ENCODE measurements around the gene RTN4RL1. TPM values are rescaled to one million over a fixed set of nuclear protein-coding genes. Genes with fewer than 3 reads are reported as not detected.

Gene RTN4RL1
- total RNA-seq, 2 experiments from 2014 or later = 0.33 to 0.35 TPM

DNA sequence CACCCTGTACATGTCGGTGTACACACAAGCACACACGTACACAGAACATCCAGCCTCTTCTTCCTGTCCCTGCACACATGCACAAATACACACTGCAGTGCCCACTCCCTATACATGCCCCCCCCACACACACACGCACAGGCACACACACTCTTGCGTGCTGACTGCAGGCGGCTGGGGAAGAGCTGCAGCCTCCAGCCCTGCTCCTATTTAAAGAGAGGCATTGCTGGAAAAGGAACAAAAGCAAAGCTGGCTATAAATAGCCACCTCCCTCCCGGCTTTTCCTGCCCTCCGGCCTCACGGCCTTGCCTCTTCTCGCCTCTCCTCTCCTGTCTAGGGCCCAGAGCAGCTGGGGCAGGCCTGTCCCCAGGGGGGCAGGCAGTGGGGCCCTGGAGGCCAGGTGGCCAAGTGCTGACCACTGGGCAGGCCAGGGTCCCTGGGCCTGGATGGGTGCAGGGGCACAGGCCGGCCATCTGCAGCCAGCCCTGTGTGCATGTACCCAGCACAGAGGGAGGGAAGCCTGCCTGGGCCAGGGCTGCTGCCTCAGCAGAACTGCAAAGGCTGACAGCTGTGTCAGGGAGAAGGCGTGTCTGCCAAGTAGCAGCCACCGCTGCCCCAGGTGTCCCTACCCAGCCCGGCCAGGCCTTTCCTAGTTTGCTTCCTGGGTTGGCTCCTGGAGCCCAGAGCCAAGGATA, 25.4 kb downstream of the RTN4RL1 start:
- Mint-ChIP-seq H3K4me3 (no peak overlapping the region), H3K36me3 (ENCODE audit: low read depth) (no peaks in the 10 kb centered on the region), H3K27ac (no peak overlapping the region), H3K9me3 (no peaks in the 10 kb centered on the region), H3K4me1 (peaks cover 3% of the 10 kb centered on the region), H3K27me3 (peaks cover 29% of the 10 kb centered on the region)
- POLR2A ChIA-PET = interaction anchor here (0.6 kb wide), 1 partner anchor 90 kb away, joined by 3 read pairs; no protein-coding TSS in a partner anchor
- no peak for DNase-seq
- CTCF ChIA-PET = no interaction called here

DNA sequence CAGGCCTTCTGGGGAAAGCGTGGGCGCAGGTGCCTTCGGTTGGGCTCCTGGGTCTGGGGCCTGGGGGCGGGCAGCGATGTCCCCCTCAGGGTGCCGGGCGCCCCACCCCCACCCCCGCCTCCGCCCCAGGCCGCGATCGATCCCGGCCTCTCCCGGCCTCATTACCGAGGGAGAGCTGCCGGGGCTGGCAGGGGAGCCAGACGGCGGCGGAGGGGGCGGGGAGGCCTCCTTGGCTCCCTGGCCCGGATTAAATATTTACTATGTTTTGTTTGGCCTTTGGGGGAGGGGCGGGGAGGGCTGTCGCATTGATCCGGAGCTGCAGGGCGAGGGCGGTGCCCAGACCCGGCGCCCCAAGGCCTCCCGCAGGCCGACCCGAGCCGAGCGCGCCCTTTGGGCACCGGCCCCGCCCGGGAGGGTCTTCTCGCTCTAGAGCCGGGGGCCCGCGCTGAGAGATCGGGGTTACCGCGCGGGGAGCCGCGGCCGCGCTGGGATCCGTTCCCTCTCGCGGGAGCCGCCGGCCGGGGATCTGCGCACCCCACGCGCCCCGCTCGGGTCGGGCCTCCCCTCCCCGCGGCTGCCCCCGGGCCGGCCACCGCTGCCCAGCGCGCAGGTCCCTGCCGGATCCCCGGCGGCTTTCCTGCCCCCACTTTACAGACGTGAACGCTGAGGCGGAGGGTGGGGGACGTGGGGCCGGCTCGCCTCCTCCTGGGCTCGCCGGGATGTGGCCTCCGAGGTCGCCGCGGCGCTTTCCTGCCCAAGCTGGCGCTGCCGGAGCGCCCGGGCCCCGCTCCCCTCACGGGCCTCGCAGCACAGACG, 27.0 kb downstream of the RTN4RL1 start:
- Mint-ChIP-seq H3K27me3 (peaks cover 29% of the 10 kb centered on the region), H3K4me1 (peaks cover 3% of the 10 kb centered on the region), H3K36me3 (ENCODE audit: low read depth) (no peaks in the 10 kb centered on the region), H3K27ac (no peak overlapping the region), H3K4me3 (no peak overlapping the region), H3K9me3 (no peaks in the 10 kb centered on the region)
- no peak for DNase-seq
- POLR2A ChIA-PET = no interaction called here
- CTCF ChIA-PET = no interaction called here

DNA sequence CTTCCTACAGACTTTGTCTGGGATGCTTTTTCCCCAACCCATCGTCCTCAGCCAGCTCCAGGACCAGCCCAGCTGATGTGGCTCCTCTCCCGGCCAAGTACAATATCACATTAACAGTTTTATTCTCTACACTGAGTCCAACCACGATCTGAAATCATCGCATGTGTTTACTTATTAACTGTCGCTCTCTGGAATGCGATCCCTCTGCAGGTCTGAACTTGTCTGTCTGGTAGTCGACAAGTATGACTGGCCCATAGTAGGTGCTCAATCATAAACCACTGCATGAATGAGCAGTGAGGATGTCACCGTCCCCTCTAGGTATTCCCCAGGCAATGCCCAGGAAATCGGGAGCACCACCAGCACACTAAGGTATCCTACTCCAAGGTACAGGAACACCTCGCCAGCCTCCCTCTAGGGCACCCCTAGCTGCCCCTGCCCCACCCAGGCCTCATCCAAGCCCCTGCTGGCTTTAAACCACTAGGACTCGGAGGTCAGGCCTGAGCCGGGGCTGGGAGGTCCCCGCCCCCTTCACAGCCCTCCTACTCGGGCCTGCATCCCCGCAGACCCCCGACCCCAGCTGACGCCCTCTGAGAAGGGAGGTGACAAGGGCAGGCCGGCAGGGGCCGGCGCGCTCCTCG, 27.7 kb downstream of the RTN4RL1 start:
- Mint-ChIP-seq H3K36me3 (ENCODE audit: low read depth) (no peaks in the 10 kb centered on the region), H3K4me3 (no peak overlapping the region), H3K4me1 (peaks cover 3% of the 10 kb centered on the region), H3K27ac (no peak overlapping the region), H3K9me3 (no peaks in the 10 kb centered on the region), H3K27me3 (peaks cover 29% of the 10 kb centered on the region)
- no peak for DNase-seq
- POLR2A ChIA-PET = no interaction called here
- CTCF ChIA-PET = no interaction called here

DNA sequence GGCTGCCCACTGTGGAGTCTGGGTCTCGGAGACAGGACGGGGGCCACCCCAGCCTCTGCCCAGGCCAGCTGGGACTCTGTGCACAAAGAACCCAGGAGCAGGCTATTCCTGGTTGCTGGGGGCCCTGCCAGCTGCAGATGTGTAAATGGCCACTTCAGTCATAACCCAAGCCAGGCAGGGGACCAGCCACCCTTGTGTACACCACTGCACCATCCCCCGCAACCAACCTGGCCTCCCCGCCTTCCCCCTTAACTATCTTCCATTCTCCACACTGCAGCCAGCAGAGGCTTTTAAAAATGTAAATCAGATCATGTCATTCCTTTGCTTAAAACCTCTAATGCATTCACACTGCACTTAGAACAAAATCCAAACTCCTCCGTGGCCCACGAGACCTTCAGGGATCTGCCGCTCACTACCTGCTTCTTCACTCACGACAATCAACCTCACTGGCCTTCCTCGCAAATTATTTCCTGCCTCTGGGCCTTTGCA, 28.3 kb downstream of the RTN4RL1 start:
- H3K4me3 Mint-ChIP-seq = no peak overlapping the region
- CTCF ChIA-PET = no interaction called here
- H3K27ac Mint-ChIP-seq = no peak overlapping the region
- no peaks in the 10 kb centered on the region for H3K36me3 Mint-ChIP-seq (ENCODE audit: low read depth)
- DNase-seq = no peak
- H3K9me3 Mint-ChIP-seq = no peaks in the 10 kb centered on the region
- POLR2A ChIA-PET = no interaction called here
- H3K27me3 Mint-ChIP-seq = peaks cover 29% of the 10 kb centered on the region
- H3K4me1 Mint-ChIP-seq = peaks cover 3% of the 10 kb centered on the region

DNA sequence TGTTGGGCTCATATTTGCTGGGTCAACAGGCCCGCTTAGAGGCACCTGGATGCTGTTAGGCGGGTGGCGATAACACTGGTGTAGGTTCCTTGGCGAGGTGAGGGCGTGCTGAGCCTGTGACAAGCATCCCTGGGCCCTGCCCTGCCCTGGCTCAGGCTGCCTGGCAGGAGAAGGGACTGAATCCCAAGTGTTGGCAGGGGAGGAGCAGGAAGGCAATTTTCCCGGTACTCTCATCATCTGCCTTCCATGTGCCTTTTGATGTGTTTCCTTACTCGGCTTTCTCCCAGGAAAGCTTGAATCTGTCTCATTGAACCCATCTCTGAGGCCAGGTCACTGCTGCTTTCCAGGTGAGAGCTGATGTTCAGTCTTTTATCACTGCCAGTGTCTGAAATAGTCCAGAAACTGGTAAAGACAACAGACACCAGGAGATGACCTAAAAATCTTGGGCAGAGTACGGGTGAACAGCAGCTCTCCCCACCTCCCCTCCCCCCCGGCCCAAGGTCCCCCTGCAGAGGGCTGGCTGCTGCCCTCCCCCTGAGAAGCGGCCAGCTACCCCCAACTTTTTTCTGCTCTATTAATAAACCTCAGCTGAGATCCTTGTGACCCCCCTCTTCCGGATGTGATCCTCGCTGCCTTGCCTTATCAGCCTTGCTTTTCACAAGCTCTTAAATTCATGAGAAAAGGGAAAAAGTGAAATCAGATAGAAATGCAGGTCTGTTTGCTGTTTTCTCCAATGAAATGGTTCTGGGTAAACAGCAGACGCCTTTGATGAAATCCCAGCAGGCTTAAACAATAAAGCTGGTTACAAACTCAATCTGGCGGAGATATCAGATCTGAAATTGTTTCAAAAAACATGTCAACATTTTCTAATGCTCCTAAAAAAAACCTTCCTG, 29.0 kb downstream of the RTN4RL1 start:
- ChIA-PET CTCF (no interaction called here), POLR2A (no interaction called here)
- no peak overlapping the region for H3K27ac Mint-ChIP-seq
- no peak for DNase-seq
- peaks cover 31% of the 10 kb centered on the region for H3K27me3 Mint-ChIP-seq
- H3K36me3 Mint-ChIP-seq (ENCODE audit: low read depth) = no peaks in the 10 kb centered on the region
- peaks cover 3% of the 10 kb centered on the region for H3K4me1 Mint-ChIP-seq
- no peaks in the 10 kb centered on the region for H3K9me3 Mint-ChIP-seq
- H3K4me3 Mint-ChIP-seq = no peak overlapping the region

DNA sequence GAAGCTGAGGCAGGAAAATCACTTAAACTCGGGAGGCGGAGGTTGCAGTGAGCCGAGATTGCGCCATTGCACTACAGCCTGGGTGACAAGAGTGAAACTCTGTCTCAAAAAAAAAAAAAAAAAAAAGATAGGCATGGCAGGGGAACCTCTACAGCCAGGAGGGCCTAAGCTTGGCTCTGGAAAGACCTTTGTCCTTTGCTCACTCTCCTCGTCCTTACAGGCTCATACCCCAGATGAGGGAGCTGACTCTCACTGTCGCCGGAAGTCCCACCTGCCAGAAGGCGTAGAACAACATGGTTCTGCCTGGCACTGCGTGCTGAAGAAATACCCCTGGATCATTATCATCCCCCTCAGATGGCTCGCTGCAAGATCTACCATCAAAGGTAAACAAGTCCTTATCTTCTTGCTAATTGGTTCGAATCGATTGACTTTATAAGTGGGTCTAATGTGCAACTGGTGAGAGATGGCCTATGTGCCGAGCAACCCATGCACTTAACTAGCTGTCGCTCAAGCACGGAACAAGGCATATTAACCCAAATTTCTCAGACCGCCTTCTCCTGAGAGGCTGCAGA, 29.7 kb downstream of the RTN4RL1 start:
- no peak overlapping the region for H3K4me3 Mint-ChIP-seq
- H3K36me3 Mint-ChIP-seq (ENCODE audit: low read depth) = no peaks in the 10 kb centered on the region
- H3K27me3 Mint-ChIP-seq = peaks cover 36% of the 10 kb centered on the region
- CTCF ChIA-PET = no interaction called here
- peaks cover 3% of the 10 kb centered on the region for H3K4me1 Mint-ChIP-seq
- no peak for DNase-seq
- no peak overlapping the region for H3K27ac Mint-ChIP-seq
- no peaks in the 10 kb centered on the region for H3K9me3 Mint-ChIP-seq
- POLR2A ChIA-PET = no interaction called here

DNA sequence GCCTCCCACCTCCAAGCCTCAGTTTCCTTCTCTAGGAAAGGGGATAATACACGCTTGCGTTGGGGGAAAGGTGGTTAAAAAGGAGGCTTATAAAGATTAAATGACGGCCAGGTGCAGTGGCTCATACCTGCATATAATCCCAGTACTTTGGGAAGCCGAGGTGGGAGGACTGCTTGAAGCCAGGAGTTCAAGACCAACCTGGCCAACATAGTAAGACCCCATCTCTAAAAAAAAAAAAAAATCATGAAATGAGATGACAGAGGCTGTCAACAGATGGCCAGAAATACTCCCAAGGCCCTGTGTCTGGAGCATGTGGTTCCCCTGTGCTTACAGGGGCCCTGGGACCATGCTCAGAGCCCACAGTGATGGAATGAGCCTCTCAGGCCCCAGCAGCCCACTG, 30.4 kb downstream of the RTN4RL1 start:
- POLR2A ChIA-PET = no interaction called here
- H3K27me3 Mint-ChIP-seq = peaks cover 35% of the 10 kb centered on the region
- H3K4me3 Mint-ChIP-seq = no peak overlapping the region
- H3K36me3 Mint-ChIP-seq (ENCODE audit: low read depth) = no peaks in the 10 kb centered on the region
- CTCF ChIA-PET = no interaction called here
- H3K4me1 Mint-ChIP-seq = peaks cover 3% of the 10 kb centered on the region
- no peak for DNase-seq
- H3K9me3 Mint-ChIP-seq = no peaks in the 10 kb centered on the region
- H3K27ac Mint-ChIP-seq = no peak overlapping the region

DNA sequence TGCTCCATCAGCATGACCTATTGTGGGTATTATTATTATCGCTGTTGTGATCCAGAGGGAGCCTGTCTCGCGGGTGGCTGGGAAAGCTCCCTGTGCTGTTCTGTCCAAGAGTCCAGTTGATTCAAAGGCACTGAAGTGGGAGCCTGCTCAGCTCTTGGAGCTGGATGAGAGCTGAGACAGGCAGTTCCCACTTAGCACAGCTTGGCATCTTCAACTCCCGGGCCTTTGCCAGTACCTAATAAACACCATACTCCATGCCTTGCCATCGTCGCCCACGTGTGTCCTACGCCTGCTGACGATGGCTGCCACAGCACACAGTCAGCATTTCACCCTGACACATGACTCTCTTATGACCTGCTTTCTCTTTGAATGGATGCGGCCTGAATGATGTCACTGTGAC, 32.6 kb downstream of the RTN4RL1 start:
- no peak overlapping the region for H3K4me3 Mint-ChIP-seq
- H3K9me3 Mint-ChIP-seq = no peaks in the 10 kb centered on the region
- H3K27ac Mint-ChIP-seq = no peak overlapping the region
- CTCF ChIA-PET = no interaction called here
- H3K36me3 Mint-ChIP-seq (ENCODE audit: low read depth) = no peaks in the 10 kb centered on the region
- DNase-seq = no peak
- H3K27me3 Mint-ChIP-seq = peaks cover 33% of the 10 kb centered on the region
- H3K4me1 Mint-ChIP-seq = no peaks in the 10 kb centered on the region
- POLR2A ChIA-PET = no interaction called here

DNA sequence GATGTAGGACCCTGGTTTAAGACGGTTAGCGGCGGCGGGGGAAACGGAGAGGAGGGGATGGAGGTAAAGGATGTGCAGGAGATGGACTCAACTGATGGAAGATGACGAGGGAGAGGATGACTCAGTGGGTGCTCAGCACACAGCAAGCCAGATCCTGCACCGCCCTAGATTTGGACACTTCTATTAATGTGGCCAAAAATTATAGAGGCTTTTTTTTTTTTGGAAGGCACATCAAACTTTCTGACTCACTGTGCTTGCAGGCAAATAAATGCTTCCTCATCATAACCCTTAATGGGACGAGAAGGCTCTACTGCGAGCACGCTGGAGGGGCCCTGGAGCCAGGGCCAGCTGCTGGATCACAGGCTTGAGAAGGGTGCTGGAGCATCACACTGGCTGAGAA, 36.0 kb downstream of the RTN4RL1 start:
- Mint-ChIP-seq H3K27me3 (peaks cover 14% of the 10 kb centered on the region), H3K36me3 (ENCODE audit: low read depth) (no peaks in the 10 kb centered on the region), H3K4me1 (no peaks in the 10 kb centered on the region), H3K27ac (no peak overlapping the region), H3K4me3 (no peak overlapping the region), H3K9me3 (no peaks in the 10 kb centered on the region)
- ChIA-PET POLR2A (no interaction called here), CTCF (no interaction called here)
- DNase-seq = no peak

DNA sequence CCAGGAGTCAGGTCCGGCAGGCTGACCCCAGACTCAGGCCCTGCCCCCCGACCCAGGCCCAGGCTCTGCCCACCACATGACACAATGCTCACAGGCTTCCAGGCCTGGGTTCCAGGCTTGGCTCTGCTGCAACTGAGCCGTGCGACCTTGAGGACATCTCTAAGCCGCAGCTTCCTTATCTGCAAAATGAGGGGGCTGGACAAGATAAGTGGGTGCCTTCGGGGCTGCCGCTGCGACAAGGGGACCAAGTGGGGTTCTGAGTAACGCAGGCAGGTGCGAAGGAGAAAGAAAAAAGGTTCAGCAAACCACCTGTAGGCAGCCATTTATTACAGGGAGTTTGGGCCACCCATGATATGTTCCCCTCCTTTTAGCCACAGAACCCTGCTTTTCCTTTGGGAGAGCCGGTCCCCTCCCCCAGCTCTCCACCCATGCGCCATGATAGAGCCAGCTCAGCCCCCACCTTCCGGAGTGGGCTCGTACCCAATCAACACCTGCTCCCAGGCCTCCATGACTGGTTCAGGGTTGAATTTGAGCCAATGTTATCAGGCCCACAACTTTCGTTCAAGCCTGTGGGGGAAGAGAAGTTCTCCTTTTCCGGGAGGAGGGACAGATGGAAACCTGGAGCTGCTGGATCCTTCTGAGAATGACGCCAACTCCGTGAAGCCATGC, 38.2 kb downstream of the RTN4RL1 start:
- no peaks in the 10 kb centered on the region for H3K9me3 Mint-ChIP-seq
- H3K4me3 Mint-ChIP-seq = no peak overlapping the region
- POLR2A ChIA-PET = no interaction called here
- H3K27ac Mint-ChIP-seq = no peak overlapping the region
- H3K4me1 Mint-ChIP-seq = no peaks in the 10 kb centered on the region
- H3K27me3 Mint-ChIP-seq = peaks cover 14% of the 10 kb centered on the region
- CTCF ChIA-PET = no interaction called here
- no peak for DNase-seq
- no peaks in the 10 kb centered on the region for H3K36me3 Mint-ChIP-seq (ENCODE audit: low read depth)

DNA sequence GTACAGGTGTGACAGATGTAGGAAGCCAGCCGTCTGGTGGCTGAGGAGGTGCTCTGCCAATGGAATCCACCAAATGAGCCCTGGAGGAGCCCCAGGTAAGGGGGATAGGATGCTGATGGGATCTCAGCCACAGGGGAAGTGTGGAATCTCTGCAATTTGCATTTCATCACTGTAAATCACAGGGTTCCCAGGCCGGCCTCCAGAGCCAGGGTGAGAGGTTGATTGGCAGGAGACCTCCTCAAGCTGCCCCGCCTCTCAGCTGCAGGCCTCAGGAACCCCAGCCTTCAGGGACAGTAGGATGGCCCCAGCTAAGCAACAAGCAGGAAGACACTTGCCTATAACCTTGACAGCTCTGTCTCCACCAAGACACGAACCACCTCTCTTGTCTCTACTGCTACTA, 39.4 kb downstream of the RTN4RL1 start:
- Mint-ChIP-seq H3K4me1 (no peaks in the 10 kb centered on the region), H3K27ac (no peak overlapping the region), H3K36me3 (ENCODE audit: low read depth) (no peaks in the 10 kb centered on the region), H3K4me3 (no peak overlapping the region), H3K27me3 (peaks cover 8% of the 10 kb centered on the region), H3K9me3 (no peaks in the 10 kb centered on the region)
- DNase-seq = no peak
- ChIA-PET POLR2A (no interaction called here), CTCF (no interaction called here)

DNA sequence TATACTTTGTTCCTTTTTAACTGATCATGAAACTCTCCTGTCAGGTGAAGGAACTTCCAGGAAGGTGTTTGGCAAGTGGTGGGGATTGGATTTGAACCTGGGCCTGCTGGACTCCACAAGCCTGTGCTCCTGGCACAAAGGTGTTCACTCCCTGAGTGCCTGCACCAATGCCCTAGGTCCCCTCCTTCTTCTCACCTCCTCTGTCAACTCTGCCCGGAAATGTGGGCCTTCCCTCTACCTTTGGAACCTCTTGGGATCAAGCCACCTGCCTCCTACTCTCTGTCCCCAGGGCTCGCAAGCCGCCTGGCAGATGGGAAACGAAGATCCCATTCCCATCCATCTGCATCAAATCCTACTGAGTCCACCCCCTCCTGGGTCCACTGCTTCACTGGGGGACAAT, 40.0 kb downstream of the RTN4RL1 start:
- Mint-ChIP-seq H3K36me3 (ENCODE audit: low read depth) (no peaks in the 10 kb centered on the region), H3K4me1 (no peaks in the 10 kb centered on the region), H3K4me3 (no peak overlapping the region), H3K27ac (no peak overlapping the region), H3K9me3 (no peaks in the 10 kb centered on the region), H3K27me3 (peaks cover 8% of the 10 kb centered on the region)
- ChIA-PET POLR2A (no interaction called here), CTCF (no interaction called here)
- no peak for DNase-seq
